GM20431 (cell line): Measurements from ENCODE around the gene RNF224.

Source experiments
- in situ Hi-C: fragments of 300-500 bp; cut with MseI, MboI; formaldehyde crosslinking; loops from one replicate; pipeline ENCODE4 v1.15.0; 2020; ENCODE audit warnings: low sequenced_read_pairs; ENCODE audit not compliant: unreplicated experiment

Gene RNF224

GRCh38 chr9:137213160-137214060 is 13.9 kb upstream of the RNF224 start:
- in situ Hi-C loops, result no loop called here

DNA sequence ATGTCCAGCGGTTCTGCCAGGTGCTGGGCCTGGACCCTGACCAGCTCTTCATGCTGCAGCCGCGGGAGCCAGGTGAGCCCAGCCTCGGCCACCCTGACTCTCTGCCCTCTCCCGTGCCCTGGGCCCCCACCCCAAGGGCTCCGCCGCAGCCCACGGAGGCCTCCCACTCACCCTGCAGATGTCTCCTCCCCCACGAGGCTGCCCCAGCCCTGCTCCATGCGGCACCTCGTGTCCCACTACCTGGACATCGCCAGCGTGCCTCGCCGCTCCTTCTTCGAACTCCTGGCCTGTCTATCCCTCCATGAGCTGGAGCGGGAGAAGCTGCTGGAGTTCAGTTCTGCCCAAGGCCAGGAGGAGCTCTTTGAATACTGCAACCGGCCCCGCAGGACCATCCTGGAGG is 12.7 kb upstream of the RNF224 start:
- in situ Hi-C loops, result no loop called here

GRCh38 chr9:137215196-137215986 is 11.9 kb upstream of the RNF224 start:
- in situ Hi-C loops, result no loop called here

DNA sequence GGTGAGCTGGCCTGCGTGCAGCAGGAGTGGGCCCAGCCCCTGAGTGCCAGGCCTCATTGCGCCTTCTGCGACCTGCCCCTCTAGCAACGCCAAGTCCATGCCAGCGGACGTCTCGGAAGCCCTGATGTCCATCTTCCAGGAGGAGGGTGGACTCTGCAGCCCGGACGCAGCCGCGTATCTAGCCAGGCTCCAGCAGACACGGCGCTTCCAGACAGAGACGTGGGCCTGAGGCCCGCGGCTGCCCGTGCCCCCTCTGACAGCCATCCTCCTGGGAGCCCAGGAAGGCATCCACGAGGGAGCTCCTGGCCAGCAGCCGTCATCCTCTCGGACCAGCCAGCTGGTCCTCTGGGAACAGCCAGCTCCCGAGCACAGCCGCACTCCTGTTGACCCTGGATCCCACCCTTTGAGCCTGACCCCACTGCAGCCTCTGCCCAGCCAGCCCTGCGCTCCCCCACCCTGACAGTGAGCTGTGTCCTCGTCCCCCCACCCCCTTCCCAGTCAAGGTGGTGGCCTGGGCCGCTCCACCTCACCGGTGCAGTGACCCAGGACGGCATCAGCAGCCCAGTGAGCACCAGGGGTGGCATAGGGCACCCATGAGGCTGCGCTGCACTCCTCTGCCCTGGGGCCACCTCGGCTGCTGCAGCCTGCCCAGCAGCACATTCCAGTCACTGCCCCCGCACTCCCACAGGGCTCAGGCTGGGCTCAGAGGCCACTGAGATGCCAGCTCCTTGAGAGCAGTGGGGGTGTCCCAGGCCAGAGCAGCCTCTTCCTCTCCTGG is 10.9 kb upstream of the RNF224 start:
- in situ Hi-C loops, result no loop called here

- in situ Hi-C loops, result no loop called here
Measured at GRCh38 chr9:137217276-137218211, 9.8 kb upstream of the RNF224 start.

GRCh38 chr9:137218212-137218753 is 9.0 kb upstream of the RNF224 start:
- in situ Hi-C loops, result no loop called here

DNA sequence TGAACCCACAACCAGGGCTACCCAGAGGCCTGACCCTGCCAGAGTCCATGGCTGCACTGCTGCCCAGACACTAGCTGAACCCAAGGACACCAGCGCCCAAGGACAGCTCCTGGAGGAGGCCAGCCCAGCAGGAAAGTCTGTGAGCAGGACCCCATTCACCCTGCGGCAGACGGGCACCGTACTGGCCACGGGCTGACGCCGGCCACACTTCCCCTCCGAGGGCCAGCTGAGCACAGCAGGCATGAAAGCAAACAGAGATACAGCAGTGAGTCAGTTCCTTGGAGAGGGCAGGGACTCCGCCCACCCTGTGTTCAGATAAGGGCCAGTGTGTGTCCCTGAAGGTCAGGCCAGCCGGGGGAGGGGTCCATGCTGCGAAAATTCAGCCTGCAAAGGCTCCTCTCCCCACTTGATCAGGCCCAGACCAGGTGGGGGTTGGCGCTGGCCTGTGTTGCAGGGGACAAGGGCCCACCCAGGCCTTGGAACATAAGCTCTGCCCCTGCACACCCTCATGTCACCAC is 8.5 kb upstream of the RNF224 start:
- in situ Hi-C loops, result no loop called here

- in situ Hi-C loops, result loop anchor here (10.0 kb wide), 1 partner anchor 95 kb away; no protein-coding TSS in a partner anchor
Measured at GRCh38 chr9:137219757-137220316, 7.5 kb upstream of the RNF224 start.

DNA sequence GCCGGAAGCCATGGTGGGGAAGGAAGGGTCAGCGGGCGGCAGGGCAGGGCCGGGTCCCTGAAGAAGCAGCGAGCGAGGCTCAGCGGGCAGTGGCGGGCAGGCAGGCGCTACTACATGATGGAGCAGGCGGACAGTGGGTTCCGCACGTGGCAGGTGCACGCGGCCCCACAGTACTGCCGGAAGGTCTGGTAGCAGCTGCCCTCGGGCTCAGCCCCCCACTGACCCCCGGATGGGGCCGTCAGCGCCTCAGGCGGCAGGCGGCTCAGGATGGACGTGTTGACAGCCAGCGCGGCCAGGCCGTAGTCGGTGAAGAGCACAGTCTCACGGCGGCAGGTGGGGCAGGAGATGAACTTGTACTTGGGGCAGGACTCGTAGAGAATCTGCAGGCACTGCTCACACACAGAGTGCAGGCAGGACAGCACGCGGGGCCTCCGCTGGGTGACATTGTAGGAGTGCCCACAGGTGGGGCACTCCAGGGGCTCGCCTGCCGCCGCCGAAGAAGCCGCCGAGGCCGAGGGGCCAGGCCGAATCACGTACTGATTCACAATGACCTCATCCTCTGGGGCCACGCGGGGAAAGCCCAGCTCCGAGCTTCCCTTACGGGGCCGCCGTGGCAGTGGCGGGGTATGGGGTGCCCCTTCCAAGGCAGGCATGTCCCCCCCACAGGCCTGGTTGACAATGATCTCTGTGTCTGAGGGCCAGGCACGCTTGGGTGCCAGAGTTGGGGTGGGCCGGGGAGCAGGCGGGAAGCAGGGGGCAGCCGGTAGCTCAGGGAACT is 6.8 kb upstream of the RNF224 start:
- in situ Hi-C loops, result loop anchor here (10.0 kb wide), 1 partner anchor 96 kb away; no protein-coding TSS in a partner anchor

DNA sequence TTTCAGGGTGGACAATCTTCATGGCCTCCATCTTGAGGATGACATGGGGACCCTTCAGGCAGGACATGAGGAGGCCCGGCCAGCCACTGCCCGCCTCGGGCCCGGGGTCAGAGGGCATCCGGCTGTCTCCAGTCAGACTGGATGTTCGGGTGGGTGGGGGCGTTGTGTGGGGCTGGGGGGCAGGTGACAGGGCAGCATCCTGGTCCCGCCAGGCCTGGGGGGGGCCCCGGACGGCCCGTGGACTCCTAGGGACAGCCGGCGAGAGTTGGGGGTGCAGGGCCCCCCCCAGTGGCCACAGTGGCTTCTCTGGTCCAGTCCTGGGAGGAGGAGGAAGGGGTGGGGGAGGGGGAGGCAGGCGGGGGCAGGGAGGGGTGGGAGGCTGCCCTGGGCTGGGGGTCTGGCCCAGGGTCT is 6.2 kb upstream of the RNF224 start:
- in situ Hi-C loops, result loop anchor here (10.0 kb wide), 1 partner anchor 96 kb away; no protein-coding TSS in a partner anchor

DNA sequence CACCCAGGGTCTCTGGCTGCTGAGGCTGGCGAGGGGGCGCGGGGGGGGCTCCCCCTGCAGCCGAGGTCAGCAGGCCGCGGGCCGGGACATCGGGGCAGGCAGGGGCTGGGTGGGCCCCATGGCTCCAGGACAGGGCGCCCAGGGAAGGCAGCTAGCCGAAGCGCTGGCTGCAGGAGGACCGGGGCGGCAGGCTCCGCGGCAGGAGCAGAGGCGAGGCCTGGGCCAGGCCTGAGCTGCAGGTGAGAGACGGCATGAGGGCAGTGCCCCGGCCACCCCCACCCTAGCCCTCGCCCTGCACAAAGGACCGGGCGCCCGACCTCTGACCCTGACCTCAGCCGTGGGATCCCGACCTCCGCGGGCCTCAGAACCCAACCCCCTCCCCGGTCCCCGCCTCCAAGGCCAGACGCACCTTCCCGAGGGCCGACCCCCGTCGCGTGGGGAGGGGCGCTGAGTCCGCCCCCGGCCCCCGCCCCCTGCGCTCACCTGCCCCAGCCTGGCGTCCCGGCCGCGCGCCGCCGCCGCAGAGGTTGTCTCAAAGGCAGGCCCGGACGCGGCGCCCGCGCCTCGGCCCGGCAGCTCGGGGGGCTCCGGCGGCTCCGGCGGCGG is 5.7 kb upstream of the RNF224 start:
- in situ Hi-C loops, result loop anchor here (10.0 kb wide), 1 partner anchor 97 kb away; no protein-coding TSS in a partner anchor

DNA sequence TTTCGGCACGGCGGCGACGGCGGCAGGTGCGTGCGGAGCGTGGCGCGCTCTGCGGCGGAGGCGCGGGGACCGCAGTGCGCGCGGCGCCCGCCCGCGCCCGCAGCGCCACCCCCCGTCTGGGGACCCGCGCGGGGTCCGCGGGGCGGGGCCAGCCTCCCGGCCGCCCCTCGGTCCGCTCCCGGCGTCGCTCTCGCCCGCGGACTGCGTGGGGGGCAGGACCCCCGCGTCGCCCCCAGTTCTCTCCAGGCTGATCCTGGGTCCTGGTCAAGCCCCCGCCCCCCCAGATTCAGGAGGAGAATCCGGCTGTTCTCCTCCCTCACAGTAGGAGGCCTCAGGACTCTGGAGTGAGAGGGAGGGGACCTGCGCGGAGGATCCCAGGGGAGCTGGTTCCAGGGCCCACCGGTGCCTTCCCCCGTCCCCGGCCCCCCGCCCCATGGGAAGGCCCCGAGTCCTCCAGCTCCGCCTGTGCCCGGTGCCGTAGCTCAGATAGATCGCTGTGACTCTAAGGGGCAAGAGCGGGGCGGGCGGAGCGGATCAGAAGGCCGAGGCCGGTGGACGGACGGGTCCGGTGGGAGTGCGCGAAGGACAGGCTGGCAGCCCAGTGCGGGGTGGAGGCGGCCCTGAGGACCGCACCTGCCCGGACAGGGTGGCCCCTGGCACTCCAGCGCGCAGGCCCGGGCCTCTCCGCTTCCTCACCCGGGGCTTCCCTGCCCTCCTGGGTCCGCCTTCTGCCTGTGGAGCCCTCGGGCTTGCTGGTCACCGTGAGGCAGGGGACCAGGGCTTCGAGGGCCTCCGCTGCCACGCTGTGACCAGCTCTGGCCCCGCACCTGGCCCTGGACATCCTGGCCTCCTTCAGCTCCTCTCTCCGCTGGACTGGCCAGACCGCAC is 4.9 kb upstream of the RNF224 start, which contains the start of gene RNF208:
RNF208 (minus strand) TSS at position 51 of the 888 bp plus-strand sequence. CDS start 1,028 bp downstream, outside the sequence.
- in situ Hi-C loops, result loop anchor here (10.0 kb wide), 1 partner anchor 98 kb away; no protein-coding TSS in a partner anchor

GRCh38 chr9:137223078-137223970 is 4.0 kb upstream of the RNF224 start:
- in situ Hi-C loops, result loop anchor here (10.0 kb wide), 1 partner anchor 99 kb away; no protein-coding TSS in a partner anchor

DNA sequence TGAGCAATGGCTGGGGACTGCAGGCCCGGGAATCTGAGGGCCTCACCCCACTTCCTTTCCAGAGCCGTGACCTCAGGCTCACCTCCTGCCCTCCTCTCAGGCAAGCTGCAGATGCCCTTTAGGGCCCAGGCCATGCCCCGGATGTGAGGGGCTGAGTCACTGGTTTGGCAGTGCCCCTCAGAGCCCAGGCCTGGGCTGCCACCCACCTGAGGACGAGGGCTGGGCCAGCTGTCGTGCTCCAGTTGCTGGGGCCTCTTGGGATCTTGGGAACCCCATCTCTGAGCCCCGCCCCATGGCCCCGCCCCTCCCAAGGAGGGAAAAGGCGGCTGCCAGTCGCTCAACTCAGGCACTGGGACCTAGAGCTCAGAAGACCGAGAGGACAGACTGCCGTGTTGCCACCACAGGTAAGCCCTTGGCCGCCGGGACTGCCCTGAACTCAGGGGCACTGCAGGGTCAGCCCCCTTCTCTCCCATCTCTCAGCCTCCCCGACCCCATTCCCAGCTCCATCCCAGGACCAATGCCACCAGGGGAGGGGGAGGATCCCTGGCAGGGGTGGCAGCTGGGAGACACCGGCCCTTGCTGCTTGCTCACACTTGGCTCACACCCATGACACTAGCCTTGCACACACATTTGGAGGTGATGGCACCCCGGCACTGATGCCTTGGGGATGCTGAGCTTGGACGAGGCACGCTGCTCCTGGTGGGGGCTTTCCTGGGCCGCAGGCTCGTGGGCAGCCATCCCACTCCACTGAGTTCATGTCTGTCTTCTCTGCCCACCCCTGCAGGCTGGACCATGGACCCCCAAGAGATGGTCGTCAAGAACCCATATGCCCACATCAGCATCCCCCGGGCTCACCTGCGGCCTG is 2.2 kb upstream of the RNF224 start, which contains the start of gene CYSRT1:
CYSRT1 (plus strand) TSS at position 345 of the 865 bp plus-strand sequence; CDS start at position 793, 448 bp downstream.
- in situ Hi-C loops, result loop anchor here (10.0 kb wide), 1 partner anchor 100 kb away; no protein-coding TSS in a partner anchor
